Germinal center (tissue), 1 donor: ENCODE data around the gene LRRC70.
A peak's percentile ranks its signal among the peaks of the same experiment; 100 is the strongest.
"Not testable (repeated sequence)": the region's sequence is repeated elsewhere in the genome, so short reads cannot be mapped to it uniquely, and the experiment has no call there.

Experiments used
- DNase-seq: peaks from one replicate; pipeline ENCODE4 v3.0.0; 2012; ENCODE audit warnings: mixed read lengths, low spot score

Gene LRRC70, protein sequence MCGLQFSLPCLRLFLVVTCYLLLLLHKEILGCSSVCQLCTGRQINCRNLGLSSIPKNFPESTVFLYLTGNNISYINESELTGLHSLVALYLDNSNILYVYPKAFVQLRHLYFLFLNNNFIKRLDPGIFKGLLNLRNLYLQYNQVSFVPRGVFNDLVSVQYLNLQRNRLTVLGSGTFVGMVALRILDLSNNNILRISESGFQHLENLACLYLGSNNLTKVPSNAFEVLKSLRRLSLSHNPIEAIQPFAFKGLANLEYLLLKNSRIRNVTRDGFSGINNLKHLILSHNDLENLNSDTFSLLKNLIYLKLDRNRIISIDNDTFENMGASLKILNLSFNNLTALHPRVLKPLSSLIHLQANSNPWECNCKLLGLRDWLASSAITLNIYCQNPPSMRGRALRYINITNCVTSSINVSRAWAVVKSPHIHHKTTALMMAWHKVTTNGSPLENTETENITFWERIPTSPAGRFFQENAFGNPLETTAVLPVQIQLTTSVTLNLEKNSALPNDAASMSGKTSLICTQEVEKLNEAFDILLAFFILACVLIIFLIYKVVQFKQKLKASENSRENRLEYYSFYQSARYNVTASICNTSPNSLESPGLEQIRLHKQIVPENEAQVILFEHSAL

DNA sequence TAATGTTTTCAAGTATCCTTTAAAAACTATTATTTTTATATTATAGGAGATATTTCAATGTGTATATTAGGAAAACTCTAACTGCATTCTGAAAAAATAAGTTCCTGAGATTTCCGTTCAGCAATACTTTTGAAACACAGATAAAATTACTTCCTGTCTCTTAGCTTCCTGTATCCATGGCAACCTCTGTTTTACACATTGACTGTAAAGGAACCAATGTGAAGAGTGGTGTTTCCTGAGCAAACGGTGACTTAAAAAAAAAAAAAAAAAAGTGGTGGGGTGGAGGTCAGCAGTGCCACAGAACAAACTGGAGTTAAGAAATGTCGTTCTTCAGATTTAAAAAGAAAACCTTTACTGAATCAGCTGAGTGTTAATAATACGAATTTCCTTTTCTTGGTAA is at the start of gene LRRC70:
Gene LRRC70 (plus strand): TSS at position 280 of the 400 bp plus-strand sequence. CDS start 620 bp downstream, outside the sequence.
- peak; percentile 6 for DNase-seq

DNA sequence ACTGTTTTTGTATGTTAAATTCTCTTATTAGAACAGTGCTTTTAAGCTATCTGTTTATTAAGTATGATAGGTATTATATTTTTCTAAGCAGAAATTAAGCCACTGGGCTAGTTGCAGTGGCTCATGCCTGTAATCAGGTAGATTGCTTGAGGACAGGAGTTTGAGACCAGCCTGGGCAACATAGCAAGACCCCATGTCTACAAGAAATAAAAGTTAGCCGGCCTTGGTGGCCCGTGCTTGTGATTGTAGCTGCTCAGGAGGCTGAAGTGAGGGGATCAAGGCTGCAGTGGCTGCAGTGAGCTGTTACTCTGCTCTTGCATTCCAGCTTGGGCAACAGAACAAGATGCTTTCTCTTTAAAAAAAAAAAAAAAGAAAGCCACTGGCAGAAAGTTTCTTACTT is 45.0 kb upstream of the LRRC70 start:
- DNase-seq = no peak

DNA sequence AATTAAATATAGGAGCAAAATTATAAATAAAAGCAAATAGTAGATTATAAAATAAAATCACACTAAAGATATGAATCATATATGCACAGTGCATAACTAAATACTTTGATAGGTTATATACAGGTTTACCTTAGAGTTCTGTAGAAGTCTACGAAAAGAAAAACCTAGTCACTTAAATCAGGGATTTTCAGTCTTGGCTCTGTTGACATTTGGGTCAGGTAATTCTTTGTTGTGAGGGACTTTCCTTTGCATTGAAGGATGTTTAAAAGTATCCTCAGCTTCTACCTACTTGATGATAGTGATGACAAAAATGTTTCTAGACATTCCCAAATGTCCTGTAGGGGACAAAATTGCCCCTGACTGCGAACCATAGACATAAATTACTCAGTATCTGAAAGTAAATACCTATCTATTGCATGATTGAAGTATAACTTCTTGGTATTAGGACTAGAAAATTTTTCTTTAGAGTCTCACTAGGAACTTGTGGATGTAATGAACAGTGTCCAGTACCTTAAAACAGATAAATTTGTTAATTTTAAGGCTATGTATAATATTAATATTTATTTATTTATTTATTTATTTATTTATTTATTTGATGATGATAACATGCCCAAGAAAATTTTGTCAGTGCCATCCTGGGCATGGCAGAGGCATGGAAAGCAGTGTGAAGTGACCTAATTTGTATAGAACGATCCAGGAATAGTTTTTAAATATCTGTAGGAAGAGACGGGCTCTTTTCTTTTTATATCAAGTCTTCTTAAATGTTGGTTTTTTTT is 44.0 kb upstream of the LRRC70 start:
- DNase-seq = no peak

DNA sequence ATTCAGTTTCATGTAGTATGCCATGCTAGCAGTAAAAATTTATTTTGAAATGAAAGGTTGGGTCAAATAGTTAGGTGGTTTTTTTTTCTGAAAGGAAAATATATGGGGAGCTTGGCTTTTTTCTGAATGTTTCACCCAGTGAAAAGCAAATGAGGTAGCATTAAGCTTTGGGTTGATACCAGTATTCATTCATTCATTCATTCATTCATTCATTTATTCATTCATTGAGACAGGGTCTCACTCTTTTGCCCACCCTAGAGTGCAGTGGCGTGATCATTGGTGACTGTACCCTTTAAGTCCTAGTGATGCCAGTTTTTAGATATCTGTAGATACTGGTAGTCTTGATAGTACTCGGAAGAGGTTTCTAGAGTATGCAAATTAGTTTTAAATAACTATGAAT is 42.4 kb upstream of the LRRC70 start:
- no peak for DNase-seq

DNA sequence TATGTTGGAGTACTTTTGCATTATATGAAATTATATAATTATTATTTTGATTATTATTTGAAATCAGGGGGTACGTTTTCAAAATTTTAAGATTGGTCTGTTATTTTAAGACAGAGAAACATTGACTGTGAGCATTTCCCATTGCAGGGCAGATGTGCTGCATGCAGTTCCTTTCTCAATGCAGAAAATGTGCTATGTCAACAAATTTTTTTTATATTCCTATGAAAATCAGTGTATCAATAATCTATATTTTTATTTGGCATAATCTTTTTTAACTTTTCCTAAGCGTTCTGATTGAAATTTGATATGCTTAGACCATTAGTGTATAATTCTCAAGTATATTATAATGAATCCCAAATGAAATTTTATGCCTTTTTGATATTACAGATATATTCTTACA is 41.8 kb upstream of the LRRC70 start:
- DNase-seq = no peak

DNA sequence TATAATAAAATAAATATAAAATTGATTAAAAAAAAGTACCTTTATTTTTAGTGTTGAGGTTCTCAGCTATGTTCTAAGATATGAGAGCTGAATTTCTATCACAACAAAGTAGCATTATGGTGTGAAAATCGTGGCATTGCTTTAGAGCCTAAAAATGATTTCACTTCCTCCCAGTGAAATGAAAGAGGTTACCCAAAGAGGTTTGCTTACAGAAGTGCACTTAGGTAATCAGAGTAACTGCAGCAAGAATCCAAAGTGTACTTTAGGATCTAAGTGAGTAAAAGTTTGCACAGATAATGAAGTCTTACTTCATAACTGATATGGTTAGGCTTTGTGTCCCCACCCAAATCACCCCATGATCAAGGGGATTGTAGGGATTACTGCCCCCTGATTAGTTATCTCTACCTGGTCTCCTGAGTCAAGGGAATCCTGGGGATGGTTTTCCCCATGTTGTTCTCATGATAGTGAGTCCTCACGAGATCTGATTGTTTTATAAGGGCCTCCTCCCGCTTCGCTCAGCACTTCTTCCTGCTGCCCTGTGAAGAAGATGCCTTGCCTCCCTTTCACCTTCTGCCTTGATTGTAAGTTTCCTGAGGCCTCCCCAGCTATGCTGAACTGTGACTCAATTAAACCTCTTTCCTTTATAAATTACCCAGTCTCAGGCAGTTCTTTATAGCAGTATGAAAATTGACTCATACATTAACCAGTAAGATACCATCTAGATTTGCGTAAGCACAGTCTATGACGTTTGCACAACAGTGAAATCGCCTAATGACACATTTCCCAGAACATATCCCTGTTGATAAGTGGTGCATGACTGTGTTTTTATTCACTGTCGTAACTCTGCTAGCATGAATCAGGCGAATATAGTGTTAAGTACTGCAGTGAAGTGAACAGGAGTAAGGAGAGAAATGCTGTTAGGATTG is 40.3 kb upstream of the LRRC70 start:
- no peak for DNase-seq

DNA sequence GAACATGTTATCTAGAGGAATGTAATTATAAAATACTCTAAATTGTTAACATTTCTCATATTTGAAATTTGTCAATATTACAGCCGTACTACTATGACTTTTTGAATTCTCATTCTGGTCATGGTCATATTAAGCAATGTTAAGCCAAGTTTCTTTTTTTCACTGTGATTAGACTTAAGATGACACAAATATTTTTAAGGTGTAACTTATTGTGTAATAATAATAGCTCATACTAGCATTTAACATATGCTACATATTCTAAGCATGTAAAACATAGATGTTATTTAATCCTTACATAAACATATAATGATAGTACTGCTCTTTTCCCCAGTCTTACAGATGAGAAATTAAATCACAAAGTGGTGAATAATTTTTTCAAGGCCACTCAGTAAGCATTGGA is 35.9 kb upstream of the LRRC70 start:
- DNase-seq = no peak

DNA sequence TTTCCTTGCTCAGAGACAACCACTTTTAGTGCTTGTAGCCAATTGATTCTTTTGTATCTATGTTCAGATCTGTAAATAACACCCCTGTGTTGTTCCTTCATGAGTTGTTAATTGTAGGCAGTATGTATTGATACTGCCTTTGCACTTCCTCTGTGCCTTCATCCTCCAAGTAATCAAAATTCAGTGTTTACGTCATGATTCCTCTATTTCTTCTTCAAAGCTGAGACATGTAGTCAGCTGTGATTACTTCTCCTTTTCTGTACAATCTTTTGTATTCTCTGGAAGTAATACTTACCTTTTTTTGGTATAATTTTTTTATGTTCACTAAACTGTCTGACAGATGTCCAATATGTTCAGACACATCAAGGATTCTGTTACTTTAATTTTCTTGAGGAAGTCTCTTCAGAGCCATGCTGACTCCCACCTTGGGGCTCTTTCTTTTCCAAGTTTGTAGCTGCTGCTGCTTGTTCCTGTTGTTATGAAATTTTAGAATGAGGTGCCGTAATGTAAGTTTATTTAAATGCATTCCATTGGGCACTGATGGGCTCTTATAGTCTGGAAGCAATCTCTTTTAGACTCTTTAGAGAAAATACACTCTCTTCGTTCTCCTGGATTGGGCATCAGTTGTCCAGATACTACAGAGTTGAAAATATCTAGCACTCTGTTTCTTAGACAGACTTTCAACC is 30.5 kb upstream of the LRRC70 start:
- no peak for DNase-seq

DNA sequence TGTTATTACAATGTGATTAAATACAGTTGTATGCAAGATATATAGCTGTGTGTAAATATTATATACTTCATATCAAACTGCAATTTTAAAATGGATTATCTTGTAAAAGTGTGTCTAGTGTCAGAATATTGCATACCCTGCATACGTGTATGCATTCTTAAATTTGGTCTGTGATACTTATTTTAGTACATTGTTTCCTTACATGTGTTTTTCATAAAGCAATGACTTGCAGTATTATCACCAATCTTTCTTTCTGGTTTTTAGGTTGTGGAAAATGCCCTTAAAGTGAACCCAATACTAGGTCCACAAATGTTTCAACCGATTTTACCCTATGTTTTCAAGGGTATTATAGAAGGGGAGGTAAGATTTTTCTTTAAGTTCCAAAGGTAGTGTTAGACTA is 28.5 kb upstream of the LRRC70 start:
- no peak for DNase-seq

DNA sequence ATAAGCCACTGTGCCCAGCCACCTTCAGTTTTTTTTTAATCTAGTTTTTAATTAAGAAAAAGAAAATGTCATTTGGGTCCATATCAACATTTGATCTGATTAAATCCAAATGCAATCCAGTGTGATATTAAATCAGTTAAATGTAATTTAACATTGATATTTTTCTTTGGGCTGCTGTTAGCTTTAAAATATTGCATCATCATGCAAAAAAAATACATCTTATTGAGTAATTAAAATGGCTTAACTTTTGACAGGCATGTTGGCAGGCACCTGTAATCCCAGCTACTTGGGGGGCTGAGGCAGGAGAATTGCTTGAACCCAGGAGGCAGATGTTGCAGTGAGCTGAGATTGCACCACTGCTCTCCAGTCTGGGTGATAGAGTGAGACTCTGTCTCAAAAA is 22.7 kb upstream of the LRRC70 start:
- DNase-seq = no peak

DNA sequence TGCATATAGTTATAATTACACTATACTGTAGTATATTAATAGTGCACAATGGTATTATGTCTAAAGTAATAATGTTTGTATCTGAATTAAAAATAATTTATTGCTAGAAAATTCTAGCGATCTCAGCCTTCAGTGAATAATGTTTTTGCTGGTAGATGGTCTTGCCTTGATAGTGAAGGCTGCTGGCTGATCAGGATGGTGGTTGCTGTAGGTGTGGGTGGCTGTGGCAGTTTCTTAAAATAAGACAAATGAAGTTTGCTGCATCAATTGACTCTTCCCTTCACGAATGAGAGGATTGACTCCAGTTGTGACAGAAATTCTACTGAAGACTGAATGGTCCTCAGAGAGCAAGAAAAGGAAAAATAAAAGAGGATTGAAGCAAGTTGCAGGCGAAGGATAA is 19.7 kb upstream of the LRRC70 start:
- no peak for DNase-seq

DNA sequence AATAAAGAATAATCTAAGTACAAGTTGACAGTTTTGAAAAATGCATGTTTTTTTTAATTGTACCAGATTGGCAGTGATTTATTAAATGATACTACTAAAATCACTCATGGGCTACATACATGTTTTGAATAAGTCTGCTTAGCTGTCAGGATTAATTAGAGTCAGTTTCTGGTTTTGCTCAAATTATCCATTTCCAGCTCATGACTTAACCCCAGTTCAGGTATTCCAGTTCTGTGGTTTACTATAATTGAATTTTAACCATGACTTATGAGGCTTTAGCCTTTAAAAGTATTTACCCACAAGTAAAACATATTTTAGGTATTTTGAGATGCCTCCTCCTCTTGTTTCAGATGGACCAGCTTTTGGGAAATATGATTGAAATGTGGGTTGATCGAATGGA is 17.8 kb upstream of the LRRC70 start:
- no peak for DNase-seq

DNA sequence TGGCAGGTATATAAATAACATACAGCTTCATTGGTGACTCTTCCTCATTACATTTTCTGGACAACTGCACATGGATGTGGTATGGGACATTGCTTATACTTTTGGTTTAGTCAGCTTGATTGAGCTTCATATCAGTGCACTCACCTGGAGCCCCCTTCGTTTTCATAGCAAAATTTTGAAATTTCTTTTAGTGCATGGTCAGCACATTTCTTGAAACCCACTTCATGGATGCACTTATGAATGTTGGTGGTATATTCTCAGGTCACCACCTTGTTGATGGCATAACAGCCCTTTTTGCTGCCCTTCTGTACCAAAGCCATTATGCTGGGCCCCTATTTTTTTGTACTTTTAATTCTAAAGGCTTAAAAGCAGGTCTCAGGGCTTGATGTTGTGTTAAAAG is 16.7 kb upstream of the LRRC70 start:
- no peak for DNase-seq

DNA sequence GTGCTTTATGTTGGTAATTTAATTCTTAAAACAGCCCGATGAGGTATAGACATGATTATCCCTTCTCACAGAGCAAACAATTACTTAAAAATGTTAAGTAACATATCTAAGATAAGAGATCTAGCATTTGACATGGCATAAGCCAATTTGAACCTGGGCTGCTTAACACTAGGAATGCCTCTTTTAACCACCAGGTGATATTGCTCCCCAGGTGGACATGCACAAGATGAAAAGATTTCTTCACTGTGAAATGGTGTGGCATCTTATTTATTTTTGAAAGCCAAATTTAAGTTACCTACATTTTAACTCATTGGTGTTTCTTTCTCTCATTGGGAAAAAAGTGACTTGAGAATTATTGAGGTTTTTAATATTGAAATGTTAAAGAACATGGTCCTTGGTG is 15.8 kb upstream of the LRRC70 start:
- DNase-seq = no peak

DNA sequence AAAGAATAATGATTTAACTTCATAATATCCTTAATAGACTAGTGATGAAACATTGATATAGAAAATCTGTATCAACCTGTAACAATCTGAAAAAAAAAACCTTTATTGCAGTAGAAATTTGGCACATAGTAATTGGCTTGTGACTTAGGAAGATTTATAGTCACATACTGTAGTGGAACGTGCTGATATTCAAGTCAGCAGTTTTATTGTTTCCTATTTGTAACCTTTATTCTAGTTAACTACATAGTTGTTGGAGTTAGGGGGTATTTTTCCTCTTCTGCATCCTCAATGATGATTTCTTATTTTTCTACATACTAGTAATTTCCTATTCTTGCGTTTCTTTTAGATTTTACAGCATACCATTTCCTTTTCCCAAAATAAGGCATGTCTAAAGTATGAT is 14.5 kb upstream of the LRRC70 start:
- DNase-seq = no peak

DNA sequence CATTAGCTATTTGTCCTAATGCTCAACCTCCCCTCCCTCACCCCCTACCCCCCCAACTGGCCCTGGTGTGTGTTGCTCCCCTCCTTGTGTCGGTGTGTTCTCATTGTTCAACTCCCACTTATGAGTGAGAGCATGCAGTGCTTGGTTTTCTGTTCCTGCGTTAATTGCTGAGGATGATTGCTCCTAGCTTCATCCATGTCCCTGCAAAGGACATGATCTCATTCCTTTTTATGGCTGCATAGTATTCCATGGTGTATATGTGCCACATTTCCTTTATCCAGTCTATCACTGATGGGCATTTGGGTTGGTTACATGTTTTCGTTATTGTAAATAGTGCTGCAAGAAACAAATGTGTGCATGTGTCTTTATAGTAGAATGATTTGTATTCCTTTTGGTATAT is 12.9 kb upstream of the LRRC70 start:
- not testable (repeated sequence) for DNase-seq

DNA sequence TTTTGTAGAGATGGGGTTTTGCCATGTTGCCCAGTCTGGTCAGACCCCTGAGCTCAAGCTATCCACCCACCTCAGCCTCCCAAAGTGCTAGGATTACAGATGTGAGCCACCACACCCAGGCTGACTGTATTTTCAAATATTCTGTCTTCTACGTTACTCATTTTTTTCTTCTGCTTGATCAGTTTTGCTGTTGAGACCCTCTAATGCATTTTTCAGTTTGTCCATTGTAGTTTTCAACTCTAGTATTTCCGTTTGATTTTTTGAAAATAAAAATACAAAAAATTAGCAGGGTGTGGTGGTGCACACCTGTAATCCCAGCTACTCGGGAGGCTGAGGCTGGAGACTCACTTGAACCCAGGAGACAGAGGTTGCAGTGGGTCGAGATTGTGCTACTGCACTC is 10.5 kb upstream of the LRRC70 start:
- DNase-seq = no peak

DNA sequence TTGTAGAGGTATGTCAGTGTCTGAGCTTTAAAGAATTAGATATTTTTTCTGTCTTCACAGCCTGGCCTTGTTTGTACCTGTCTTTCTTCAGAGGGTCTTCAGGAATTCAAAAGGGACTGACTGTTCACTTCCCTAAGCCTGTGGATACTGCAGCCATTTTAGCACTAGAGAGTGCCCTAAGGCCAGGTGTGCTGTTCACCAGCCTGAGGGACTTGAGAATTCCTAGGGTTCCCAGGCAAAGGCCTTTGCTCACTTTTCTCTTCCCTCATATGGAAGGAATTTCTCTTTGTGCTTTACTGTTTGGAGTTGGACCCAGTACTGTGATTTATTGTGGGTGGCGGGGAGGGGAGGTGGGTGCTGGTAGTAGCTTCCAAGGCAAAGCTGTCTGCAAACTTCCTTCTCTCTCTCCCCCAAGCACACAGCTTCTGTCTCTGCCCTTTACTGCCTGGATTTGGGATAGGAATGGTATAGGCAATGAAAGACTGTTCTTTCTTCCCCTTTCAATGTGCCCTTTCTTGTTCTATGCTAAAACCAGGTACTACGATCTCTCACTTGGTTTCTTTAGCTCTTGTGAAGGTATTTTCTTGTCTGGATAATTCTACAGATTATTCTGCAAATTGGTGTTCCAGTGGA is 9.7 kb upstream of the LRRC70 start:
- DNase-seq = no peak

DNA sequence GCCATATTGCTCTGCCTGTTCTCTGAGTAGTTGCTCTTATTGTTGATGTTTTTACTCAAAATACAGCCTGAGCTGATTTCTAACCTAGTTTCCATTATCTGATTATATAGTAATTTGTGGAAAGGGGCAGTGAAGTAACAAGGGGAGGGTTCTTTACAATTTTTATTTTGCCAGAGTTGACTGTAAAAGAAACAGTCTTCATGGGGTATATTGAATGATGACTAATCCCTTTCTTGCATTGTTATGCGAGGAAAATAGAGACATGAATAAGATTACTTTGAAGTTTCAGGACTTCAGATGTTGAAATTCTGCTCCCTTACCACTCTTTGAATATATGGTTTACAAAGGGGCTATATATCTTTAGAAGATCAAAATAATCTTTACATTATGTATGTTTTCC is 9.1 kb upstream of the LRRC70 start:
- DNase-seq = no peak

DNA sequence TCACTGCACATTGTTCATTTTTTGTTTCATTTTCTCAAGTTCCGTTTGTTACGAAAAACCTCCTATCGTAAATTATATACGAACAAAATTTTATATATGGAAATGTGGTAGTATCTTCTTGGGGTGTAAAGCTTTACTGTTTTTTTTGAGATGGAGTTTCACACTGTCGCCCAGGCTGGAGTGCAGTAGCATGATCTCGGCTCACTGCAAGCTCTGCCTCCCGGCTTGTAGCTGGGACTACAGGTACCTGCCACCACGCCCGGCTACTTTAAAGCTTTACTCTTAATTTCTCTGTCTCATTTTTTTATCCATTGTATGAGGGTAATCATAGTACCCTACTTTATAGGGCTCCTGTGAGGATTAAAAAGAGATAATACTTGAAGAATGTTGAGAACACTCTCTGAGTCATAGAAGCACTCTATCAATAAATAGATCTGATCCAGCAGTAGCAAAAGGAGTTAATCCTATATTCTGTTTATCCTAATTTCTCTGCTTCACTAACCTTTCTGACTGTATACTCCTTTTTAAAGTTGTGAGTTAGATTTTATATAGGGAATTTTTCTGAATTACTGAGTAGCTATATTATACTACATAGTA is 5.6 kb upstream of the LRRC70 start:
- no peak for DNase-seq

DNA sequence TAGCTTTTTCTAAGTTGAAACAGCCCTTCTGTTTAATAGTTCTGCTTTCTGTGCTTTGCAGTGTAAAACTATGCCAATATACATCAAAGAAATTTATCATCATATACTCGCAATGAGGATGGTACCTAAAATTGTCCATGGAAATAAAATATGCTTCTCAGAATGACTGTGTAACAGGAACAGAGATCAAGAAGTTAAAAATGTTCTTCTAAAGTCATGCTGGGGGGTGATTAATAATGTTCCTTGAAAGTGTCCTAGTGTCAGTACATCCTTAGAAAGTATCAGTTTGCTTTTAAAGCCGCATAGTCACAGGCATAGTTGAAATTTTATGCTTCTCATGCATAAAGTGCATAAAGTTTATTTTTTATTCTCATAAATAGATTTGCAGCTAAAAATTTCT is 4.0 kb upstream of the LRRC70 start:
- no peak for DNase-seq
